ENCODE results near the gene MSLN.

MSLN gene

DNA sequence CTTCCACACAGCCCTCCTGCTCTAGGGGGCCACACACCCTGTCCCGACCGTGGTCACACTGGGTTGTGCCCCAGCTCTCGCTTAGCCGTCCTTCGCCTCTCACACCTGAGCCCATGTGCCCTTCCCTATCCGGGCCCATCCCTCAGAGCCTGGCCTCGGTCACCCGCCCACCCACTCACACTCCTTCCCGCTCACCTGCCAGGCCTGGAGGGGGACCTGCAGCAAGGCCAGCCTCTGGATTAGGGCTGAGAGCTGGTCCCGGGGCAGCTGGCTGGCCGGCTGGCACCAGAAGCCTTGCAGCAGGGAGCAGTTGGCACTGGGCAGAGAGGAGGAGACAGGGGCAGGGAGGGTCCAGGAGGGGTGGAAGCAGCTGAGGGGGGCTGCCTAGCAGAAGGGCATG lies 17.9 kb downstream of the MSLN start:
- DNase-seq = no peak

- DNase-seq = no peak
Observed at GRCh38 chr16:778909-779527, 18.5 kb downstream of the MSLN start.

- no peak for DNase-seq
Observed at GRCh38 chr16:779561-779960, 19.0 kb downstream of the MSLN start.

GRCh38 chr16:780296-780695 lies 19.8 kb downstream of the MSLN start:
- no peak for DNase-seq

DNA sequence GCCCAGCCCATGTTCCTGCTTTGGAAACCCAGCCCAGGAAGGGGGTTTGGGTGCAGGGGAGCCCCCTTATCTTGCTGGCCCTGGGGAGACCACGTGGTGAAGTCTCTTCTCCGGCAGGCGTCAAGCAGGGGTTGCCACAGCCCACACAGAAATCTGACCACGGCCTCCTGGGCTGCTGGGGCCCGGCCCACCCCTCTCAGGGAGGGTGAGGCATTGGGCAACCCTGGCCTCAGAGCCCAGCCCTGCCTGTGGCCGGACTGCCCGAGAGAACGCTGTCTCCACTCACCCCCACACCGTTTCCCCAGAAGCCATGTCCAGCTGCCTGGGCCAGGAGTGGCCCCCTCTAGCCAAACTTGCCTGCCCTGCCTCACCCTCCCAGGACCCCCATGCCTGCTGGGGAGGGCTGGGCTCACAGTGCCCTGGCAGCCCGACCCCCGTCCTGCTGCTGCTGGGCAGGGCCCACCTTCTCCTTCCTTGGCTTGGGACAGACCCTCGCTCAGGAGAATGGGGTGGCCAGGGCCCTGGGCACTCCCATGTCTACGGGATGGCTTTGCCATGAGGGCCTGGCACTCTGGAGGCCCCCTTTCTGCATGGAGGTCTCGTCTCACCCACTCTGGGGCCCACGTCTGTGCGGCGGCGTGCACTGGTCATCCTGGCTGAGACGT lies 20.9 kb downstream of the MSLN start:
- DNase-seq = no peak

GRCh38 chr16:782258-782657 lies 21.7 kb downstream of the MSLN start:
- DNase-seq = no peak

DNA sequence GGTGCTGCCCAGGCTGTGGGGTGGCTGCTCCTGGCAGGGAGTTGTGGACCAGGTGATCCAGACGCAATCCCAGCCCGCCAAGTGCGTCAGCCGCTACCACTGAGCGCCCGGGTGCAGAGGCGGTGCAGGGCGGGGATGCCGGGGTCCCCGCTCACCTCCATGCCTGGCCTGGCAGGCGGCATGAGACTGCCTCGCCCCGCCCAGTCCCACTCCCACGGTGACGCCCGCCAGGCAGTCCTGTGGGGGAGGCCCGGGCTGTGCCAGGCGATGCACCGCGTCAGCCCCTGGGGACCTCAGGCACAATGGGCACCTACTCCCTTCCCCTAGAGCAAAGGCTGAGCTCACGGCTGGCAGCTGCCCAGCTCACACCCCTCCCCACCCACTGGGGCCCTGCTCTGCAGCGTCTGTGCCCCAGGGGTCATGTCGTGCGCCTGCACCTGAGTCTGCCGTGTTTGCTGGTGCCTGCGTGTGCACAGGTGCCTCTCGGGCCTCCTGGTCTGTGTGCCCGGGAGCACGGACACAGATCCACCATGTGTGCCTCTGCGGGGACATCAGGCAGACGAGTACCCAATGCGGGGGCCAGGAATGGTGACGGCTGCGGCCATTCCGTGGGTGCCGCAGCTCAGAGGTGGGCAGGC lies 22.4 kb downstream of the MSLN start:
- no peak for DNase-seq

GRCh38 chr16:783404-784161 lies 23.0 kb downstream of the MSLN start:
- DNase-seq = no peak

DNA sequence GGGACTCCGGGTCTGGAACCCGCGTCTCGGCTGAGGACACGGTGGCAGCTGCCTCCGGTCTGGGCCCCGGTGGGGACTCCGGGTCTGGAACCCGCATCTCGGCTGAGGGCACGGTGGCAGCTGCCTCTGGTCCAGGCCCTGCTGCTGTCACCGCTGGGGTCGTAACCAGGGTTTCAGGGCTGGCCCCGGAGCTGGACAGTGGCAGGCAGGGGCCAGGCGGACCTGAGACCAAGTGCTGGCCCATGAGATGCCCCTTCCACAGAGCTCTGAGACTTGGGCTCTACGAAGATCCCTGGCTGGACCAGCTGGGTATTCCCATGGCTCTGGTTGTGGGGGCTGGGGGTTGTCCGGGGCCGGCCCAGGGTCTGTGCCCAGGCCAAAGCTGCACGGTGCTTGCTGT lies 23.9 kb downstream of the MSLN start:
- no peak for DNase-seq

- DNase-seq = peak; percentile 66 to 79
Observed at GRCh38 chr16:785563-786535, 25.3 kb downstream of the MSLN start.

- no peak for DNase-seq
Observed at GRCh38 chr16:787321-787966, 26.9 kb downstream of the MSLN start.

DNA sequence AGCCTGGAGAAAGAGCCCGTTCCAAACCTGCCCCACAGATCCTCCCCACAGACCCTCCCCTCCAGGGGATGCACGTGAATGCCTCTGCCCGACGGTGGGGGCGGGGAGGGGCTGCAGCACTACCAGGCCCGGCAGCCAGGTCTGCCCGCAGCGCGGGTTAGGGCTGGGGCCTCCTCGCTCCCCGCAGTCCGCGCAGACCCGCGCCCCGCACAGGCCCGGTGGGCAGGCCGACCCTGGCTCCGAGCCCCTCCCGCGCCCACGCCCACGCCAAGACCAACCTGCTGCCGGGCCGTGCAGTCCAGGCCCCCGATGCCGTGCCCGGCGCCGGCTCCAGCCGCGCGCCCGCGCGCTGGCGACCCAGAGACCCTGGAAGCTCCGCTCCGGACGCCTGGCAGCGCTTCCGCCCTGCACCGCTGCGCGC lies 27.5 kb downstream of the MSLN start, which contains the start of gene RPUSD1:
RPUSD1 (minus strand) TSS at position 404 of the 421 bp plus-strand sequence. CDS start 644 bp downstream, outside the sequence.
- no peak for DNase-seq

- peak; percentile 95 to 97 for DNase-seq
Observed at GRCh38 chr16:788399-789126, 28.0 kb downstream of the MSLN start, which contains the start of gene CHTF18. Gene CHTF18 (plus strand): TSS chr16:788620. CDS start chr16:788685, 65 bp downstream.

GRCh38 chr16:789191-789850 lies 28.8 kb downstream of the MSLN start:
- DNase-seq = no peak

GRCh38 chr16:790086-790485 lies 29.6 kb downstream of the MSLN start:
- DNase-seq = no peak

DNA sequence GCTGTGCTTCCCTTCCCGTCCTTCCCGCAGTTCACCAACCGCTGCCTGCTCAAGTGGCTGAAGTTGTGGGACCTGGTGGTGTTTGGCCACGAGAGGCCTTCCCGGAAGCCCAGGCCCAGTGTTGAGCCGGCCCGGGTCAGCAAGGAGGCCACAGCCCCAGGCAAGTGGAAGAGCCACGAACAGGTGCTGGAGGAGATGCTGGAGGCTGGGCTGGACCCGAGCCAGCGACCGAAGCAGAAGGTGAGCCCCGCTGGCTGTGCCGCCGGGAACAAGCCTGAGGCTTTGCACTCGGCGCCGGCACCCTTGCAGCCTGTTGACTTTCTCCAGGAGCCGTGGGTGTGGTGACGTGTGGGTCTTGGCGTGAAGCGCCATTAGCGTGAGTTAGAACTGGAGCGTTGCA lies 30.6 kb downstream of the MSLN start:
- DNase-seq = no peak

- DNase-seq = no peak
Observed at GRCh38 chr16:792221-792995, 31.9 kb downstream of the MSLN start.

DNA sequence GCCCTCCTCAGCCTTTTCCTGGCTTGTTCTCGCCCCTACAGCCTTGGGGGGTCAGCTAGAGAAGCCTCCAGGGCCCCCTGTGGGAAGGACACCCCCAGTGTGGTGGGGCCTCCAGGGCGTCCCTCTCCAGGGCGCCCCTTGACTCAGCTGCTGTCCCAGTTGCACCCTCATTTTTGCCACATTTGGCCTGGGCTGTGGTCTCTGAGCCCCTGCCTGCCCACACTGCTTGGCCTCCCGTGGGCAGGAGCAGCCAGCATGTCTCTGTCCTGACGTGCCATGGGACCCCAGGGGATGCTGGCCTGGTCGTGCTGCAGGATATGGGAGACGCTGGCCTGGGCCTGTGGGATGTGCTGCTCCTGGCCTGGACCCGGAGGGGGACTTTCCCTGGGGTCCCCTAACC lies 32.9 kb downstream of the MSLN start:
- no peak for DNase-seq

DNA sequence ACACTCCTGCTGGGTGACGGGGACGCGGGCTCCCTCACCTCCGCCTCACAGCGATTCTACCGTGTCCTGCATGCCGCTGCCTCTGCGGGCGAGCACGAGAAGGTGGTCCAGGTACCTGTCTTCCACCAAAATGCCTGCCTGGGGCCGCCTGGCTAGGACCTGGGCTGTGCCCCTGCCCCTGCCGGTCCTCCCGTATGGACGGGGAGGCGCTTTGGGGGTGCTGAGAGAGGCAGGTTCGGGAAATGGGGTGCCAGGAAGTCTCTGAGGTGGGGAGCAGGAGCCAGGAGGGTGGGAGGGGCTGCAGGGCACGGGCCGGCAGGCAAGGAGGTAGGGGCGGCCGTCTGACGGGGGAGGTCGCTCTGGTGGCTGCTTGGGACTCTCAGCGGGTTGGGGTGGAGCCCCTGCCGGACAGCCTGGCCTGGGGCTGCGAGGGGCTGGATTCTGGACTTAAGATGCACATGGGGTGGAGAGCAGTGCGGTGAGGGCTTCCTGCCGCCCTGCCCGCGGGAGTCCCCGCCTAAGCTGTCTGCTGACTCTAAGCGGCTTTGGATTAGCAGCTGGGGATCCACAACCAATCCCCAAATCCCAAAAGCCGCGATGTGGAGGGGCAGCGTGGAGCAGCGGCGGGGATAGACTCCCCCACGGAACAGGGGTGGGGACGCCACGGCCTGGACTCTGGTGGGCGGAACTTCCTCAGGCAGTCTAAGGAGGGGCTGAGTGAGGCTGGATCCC lies 33.7 kb downstream of the MSLN start:
- no peak for DNase-seq

Data from CD4-positive, alpha-beta T cell treated with Interferon alpha-2 for 1 hour (primary cell).